Keratinocyte (primary cell): ENCODE results near the gene SBK1.

ENCODE experiments used
- EZH2 ChIP-seq: IDR thresholded peaks from one replicate; pipeline ENCODE4 v1.6.1; 2012; ENCODE audit warnings: inconsistent platforms, mild to moderate bottlenecking, low read length, moderate library complexity
- TF ChIP-seq, protein P1 (sequence below), 3 experiments: IDR thresholded peaks in 1 of 3; conservative IDR thresholded peaks in 1 of 3; optimal IDR thresholded peaks in 1 of 3; 2 replicates in 2 of 3; 3 replicates in 1 of 3; pipeline versions ENCODE3 to v1.5.1; 2011; ENCODE audit warnings: low read length in 3 of 3, mild to moderate bottlenecking in 3 of 3, moderate library complexity in 2 of 3, control low read depth in 1 of 3, inconsistent platforms in 1 of 3; ENCODE audit not compliant: insufficient read depth in 2 of 3; ENCODE audit errors: extremely low read depth in 1 of 3

DNA sequence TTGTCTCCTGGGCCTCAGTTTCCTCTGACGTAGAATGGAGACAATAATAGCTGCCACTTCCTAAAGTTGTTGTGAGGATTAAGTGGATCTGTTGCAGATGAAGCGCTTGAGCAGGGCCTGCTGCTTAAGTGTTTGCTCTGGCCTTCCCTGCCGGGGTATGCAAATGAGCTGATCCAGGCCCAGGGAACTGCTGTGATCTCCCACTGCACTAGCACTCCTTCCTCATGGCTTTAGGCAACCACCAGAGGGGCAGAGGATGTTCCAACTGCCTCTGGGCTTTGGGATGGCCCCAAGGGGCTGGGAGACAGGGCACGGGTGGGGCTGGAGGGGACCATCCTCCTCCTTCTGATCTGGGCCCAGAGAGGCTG, 6.2 kb downstream of the SBK1 start:
- TF ChIP-seq, protein P1, sequence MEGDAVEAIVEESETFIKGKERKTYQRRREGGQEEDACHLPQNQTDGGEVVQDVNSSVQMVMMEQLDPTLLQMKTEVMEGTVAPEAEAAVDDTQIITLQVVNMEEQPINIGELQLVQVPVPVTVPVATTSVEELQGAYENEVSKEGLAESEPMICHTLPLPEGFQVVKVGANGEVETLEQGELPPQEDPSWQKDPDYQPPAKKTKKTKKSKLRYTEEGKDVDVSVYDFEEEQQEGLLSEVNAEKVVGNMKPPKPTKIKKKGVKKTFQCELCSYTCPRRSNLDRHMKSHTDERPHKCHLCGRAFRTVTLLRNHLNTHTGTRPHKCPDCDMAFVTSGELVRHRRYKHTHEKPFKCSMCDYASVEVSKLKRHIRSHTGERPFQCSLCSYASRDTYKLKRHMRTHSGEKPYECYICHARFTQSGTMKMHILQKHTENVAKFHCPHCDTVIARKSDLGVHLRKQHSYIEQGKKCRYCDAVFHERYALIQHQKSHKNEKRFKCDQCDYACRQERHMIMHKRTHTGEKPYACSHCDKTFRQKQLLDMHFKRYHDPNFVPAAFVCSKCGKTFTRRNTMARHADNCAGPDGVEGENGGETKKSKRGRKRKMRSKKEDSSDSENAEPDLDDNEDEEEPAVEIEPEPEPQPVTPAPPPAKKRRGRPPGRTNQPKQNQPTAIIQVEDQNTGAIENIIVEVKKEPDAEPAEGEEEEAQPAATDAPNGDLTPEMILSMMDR (optimal IDR thresholded peaks at IDR 0.05 in 1 of 3, IDR thresholded peaks at IDR 0.05 in 1 of 3, conservative IDR thresholded peaks at IDR 0.05 in 1 of 3; ENCODE audit: extremely low read depth in 1 of 3, insufficient read depth in 2 of 3, low read length in 3 of 3) = no peak
- TF ChIP-seq EZH2 = no peak
